UCSD-AML1 (cell line): Measurements from ENCODE around the gene NGDN.

Experiments used
- DNase-seq: peaks from one replicate; lab custom pipeline; 2025; ENCODE audit not compliant: unreplicated experiment; lab: John Stamatoyannopoulos, UW

Gene NGDN

GRCh38 chr14:23520899-23521533 lies 51.5 kb downstream of the NGDN start:
- no peak for DNase-seq

GRCh38 chr14:23521785-23522640 lies 52.5 kb downstream of the NGDN start:
- no peak for DNase-seq

- DNase-seq, result no peak
Measured at GRCh38 chr14:23522643-23523198, 53.2 kb downstream of the NGDN start.

GRCh38 chr14:23523229-23524016 lies 53.9 kb downstream of the NGDN start:
- no peak for DNase-seq

- no peak for DNase-seq
Measured at GRCh38 chr14:23524954-23525353, 55.5 kb downstream of the NGDN start.

- no peak for DNase-seq
Measured at GRCh38 chr14:23525611-23526010, 56.1 kb downstream of the NGDN start.
